Activated naive CD8-positive, alpha-beta T cell treated with anti-CD3 and anti-CD28 coated beads, Interleukin-2, amount 50 U/mL, for 16 hours (primary cell): ENCODE data around the gene SSPN.
"Not testable (repeated sequence)": the region's sequence is repeated elsewhere in the genome, so short reads cannot be mapped to it uniquely, and the experiment has no call there.

Experiments
- DNase-seq: peaks from one replicate; pipeline ENCODE4 v3.0.0-alpha.2; 2020; ENCODE audit warnings: low read depth, low spot score

SSPN gene

DNA sequence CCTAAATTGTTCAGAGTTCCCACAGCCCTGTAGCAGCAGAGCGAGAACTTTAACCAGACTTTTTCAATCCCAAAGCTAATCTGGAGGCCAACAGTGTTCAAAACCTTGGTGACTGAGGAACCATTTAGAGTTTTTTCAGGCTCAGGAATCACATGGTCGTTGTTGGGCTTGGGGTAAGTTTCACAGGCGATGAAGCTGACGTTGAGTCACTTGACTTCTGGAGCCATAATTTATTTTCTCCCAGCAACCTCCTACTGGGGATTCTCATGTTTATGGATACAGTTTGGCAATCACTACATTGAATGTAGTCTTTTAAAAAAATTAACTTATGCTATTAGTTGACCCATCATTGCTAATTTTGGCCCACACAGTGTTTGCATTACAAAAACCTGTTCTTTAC, 34.5 kb downstream of the SSPN start:
- DNase-seq: no peak

DNA sequence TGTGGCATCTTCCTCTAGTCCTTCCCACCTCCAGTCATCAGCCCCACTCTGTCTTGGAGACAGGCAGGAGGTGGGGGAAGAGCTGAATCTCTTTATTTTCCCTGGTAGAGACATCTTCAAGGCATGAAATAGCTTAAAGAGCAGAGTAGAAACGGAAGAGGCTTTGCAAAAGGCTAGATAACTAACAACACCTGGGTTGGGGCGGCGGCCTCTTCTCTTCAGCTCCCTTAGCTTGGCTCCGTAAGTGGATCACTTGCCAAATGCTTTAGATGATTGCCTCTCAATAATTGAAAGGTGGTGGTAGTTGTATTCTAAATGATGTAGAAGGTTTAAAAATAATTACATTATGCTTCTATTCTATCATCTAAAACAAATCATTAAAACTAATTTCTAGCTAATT, 36.1 kb downstream of the SSPN start:
- no peak for DNase-seq

GRCh38 chr12:26231921-26232320, 36.5 kb downstream of the SSPN start:
- no peak for DNase-seq

- no peak for DNase-seq
Measured at GRCh38 chr12:26233631-26234030, 38.3 kb downstream of the SSPN start.

GRCh38 chr12:26235465-26235864, 40.1 kb downstream of the SSPN start:
- DNase-seq: not testable (repeated sequence)

DNA sequence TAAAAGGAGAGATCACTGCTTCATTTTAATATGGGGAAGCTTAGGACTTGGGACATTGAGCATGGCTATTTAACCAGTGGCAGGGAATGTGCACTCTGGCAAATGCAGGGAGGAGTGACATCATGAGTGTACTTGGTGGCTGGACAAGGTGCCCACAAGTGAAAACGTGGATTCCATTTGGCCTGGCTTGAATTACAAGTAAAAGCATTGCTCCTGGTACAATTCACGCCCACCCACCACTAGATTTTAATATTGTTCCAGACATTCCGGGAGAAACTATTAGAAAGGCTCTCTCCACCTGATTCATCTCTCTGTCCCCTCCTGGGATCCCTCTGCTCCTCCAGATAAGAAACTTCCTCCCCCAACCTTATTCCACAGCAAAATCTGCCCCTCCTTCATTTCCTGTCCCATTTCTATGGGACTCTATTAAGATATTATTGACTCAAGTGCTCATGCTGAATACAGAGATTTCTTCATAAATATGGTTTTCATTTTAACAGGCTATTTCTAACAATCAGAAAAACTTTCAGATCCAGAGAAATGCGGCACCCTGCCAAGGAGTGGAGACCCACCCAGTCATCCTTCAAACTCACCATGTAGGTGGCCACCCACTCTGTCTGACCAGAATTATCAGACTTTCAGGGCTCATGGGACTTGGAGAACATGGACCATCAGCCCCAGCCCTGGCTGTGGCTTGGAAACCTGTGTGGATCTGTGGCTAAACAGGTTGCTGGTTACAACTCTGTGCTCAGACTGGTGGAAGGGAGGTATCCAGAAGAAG, 43.2 kb downstream of the SSPN start:
- no peak for DNase-seq

- no peak for DNase-seq
Measured at GRCh38 chr12:26239122-26239851, 43.9 kb downstream of the SSPN start.

- no peak for DNase-seq
Measured at GRCh38 chr12:26239852-26240815, 44.8 kb downstream of the SSPN start.

GRCh38 chr12:26241080-26241479, 45.7 kb downstream of the SSPN start:
- no peak for DNase-seq

- no peak for DNase-seq
Measured at GRCh38 chr12:26242683-26243082, 47.3 kb downstream of the SSPN start.

DNA sequence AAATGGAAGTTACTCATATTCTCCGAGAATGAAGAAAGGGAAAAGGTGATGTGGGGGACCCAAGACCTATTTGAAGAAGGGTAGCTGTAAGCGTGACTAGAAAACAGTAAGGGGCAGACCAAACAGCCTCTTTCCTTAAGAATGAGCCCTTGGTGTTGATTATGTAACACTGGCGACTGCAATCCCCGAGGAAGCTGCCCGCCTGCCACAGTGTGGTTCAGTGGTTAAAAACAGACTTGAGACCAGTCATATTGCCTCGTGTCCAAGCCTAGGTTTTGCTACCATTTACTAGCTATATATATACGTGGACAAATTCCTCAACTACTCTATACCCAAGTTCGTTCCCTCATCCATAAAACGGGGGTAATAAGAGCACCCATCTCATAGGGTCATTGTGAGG, 49.1 kb downstream of the SSPN start:
- DNase-seq: no peak

DNA sequence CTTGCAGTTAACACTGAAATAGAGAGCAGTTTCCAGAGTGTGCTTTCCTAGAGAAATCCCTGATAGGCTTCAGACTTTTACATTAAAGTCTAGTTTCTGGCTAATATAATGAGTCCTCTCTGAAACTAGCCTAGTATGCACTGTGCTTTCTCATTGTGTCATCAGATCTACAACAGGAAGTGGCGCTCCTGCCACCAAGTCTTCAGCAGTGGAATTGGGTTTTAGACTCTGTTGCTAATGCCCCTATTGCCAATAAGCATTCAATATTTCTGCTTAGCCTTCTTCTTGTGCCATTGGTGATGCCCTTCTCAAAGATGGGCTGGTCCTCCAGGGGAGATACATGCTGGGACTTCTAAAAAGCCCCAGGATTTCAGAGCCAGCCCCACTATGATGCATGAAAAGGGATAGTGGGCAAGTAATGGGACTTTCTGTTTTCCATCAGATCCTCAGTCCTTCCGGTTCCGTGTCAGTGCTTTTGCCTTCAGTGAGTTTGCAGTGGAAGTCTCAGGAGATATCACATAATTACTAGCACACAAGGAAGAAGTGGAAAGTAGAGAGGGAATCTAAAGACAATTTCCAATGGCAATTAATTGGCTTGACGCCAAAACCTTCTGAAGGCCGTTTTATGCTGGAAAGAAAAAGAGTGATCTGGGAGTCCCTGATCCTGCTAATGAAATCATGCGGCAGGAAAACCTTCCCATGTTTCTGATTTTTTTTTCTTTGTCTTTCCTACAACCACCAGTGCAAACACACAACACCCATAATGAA, 50.0 kb downstream of the SSPN start:
- no peak for DNase-seq

DNA sequence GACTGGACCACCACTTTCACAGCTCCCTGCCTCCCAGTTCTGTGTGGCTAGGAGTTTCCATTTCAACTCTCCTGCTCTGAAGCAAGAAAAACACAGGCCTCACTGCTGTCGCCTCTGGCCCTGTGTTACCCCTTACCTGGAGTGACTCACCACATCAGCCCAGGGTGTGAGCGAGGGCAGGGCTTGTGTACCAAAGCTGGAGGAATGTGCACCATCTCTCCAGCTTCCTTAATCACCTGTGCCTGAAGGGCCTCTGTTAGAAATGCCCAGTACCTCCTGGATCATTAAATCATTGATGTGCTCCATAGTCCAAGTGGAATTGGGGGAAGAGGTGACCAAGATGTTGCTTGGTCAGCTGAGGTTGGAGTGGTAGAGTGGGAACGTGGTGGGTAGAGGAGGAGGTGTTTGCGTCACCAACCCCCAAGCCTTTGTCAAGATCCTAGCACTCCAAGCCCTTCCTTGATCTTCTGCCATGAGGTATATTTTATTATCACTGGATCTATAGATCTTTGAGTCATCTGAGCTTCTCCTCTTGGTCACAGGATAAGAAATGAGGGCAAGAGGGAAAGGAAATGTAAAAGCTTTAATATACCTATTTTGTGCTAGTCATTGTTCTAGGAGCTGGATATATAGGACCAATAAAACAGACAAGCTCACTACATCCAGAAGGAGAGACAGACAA, 51.3 kb downstream of the SSPN start:
- DNase-seq: no peak

GRCh38 chr12:26247873-26248272, 52.5 kb downstream of the SSPN start:
- no peak for DNase-seq

DNA sequence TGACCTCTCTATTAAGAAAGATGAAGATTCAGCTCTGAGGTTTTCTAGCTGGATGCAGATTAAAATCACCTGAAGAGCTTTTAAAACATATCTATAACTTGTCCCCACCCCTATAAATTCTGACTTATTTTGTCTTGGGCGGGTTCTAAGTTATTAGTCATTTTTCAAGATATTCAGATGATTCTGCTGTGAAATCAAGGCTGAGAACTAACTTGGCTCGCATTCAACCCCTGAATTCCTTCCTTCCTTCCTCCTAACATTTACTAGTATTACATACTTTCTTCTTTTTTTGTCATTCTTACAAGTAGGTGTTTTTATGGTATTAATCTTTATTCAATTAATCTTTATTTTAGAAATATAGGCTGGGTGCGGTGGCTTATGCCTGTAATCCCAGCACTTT, 55.4 kb downstream of the SSPN start:
- DNase-seq: no peak

DNA sequence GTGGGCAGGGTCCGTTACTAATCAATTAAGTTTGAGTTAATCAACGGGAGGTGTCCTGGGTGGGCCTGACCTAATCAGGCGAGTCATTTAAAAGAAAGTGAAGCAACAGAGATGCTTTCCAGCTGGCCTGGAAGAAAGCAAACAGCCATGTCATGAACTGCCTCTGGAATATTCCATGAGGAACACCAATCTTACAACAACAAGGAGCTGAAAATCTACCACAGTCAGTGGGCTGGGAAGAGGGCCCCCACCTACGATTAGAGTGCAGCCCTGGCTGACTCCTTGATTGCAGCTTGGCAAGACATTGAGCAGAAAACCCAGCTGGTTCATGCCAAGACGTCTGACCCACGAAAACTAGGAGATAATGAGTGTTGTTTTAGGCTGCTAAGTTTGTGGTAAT, 56.2 kb downstream of the SSPN start:
- DNase-seq: no peak

DNA sequence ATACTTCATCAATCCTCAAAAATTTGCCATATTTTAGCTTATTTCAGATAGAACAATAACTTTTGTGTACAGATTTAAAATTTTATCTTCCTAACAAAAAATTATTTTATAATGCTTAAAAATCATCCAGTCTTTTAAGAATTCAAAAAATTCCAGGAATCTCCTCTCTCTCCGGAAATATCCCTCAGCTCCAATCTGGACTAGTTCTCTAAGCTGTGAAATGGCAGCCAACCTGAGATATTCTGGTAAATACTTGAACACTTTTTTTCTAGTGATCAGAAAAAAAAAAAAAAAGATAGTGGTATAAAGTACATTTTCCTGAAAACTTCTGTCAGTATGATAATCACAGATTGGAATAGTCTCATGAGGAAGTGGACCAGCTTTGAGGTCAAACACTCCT, 57.6 kb downstream of the SSPN start:
- no peak for DNase-seq

DNA sequence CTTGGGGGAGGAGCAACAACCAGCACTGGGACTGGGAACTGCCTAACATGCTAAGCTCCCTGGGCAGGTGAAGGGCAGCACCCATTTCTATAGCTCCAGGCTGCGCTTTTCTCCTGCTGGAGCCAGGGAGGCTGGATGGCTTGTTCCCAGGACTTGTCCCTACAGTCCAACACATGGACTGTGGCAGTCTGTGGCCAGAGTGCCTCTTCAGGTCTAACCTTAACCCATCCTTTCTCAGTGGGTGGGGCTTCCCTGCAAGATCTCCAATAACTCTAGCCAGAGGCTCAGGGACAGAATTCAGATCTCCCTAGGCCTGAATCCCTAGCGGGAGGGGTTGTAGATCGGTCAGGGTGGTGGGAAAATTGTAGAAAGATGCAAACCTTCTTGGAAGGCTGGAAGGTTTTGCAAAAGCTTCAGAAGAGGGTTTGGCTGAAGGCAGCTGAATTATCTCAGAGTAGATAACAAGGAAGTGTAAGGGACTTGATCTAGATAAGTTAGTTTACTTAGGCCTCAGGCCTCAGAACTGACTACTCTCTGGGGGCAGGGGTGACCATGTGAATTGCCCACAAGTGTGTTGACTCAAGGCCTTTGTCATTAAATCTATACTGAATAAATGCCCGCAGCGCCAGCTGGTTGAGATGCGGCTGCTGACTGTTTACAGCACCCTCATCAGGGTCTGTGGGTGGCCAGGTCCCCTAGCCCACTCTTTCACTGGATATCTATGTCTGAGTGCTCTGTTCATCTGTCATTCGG, 60.7 kb downstream of the SSPN start:
- DNase-seq: no peak

DNA sequence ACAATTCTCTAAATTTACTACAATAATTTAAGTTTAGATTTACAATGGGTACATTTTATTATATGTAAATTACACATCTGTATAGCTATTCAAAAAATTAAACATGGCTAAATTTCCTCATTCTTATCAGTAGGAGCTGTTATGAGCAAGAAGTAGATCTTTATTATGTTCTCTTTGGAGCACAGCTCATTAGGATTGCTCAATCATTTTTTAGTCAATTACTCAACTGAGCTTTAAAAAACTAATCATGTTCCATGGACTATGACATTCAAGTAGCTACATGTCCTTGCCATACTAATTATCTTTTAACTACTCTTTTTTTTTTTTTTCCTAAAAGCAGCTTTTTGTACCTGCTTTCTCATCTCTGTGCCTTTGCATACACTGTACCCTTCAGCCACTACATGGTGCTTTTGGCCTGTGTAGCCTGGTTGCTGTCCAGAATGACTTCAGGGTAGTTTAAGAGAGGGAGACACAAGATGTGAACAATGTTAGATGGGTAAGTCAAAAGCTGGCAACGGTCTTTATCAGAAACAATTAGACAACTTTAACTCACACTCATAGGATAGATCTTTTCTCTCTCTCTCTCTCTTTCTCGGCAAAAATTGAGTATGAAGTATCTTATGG, 69.0 kb downstream of the SSPN start:
- no peak for DNase-seq

GRCh38 chr12:26265606-26266005, 70.2 kb downstream of the SSPN start:
- DNase-seq: no peak
